WTC11 (cell line): ENCODE measurements around the gene UBE2J2. TPM values are rescaled to one million over a fixed set of nuclear protein-coding genes. Genes with fewer than 3 reads are reported as not detected.
A peak's percentile ranks its signal among the peaks of the same experiment; 100 is the strongest.

Experiments used
- ATAC-seq: fragments of 200-7000 bp; cut with Tn5 transposase; 2 replicates; pipeline ENCODE4 v1.10.0; 2021; ENCODE audit warnings: mild to moderate bottlenecking, moderate library complexity
- Bru-seq: library from RNA; stranded (reverse); fragments of 400-500 nt; gene quantifications from one replicate; lab custom pipeline; 2021; lab: Mats Ljungman, UMichigan
- CTCF ChIA-PET: fragments of 300-600 bp; sonication (Branson Sonifier 250); formaldehyde crosslinking; loops from one replicate; lab custom pipeline; 2021; ENCODE audit warnings: antibody characterized with exemption; lab: Charles Lee
- POLR2A ChIA-PET: fragments of 350-600 bp; sonication (Branson Sonifier 250); formaldehyde crosslinking; loops from one replicate; lab custom pipeline; 2021; ENCODE audit warnings: antibody characterized with exemption; lab: Charles Lee
- DNase-seq: peaks from one replicate; pipeline ENCODE4 v3.0.0; 2021; ENCODE audit warnings: low spot score
- H3K27ac Mint-ChIP-seq: 2 replicates; pipeline ENCODE4 v1.8.0; 2021; ENCODE audit warnings: mixed read lengths
- H3K27me3 Mint-ChIP-seq: 2 replicates; pipeline ENCODE4 v1.8.0; 2021; ENCODE audit warnings: low read depth, mild to moderate bottlenecking, moderate library complexity, mixed read lengths
- H3K36me3 Mint-ChIP-seq: 2 replicates; pipeline ENCODE4 v1.8.0; 2021; ENCODE audit warnings: mixed read lengths
- H3K4me1 Mint-ChIP-seq: 2 replicates; pipeline ENCODE4 v1.8.0; 2022; ENCODE audit warnings: mixed read lengths
- H3K4me3 Mint-ChIP-seq: 2 replicates; pipeline ENCODE4 v1.8.0; 2021; ENCODE audit warnings: mild to moderate bottlenecking, moderate library complexity, mixed read lengths
- H3K9me3 Mint-ChIP-seq: 2 replicates; pipeline ENCODE4 v1.8.0; 2021; ENCODE audit warnings: mixed read lengths
- ATF3 ChIP-seq: sonication (generic); formaldehyde crosslinking; conservative IDR thresholded peaks from 2 replicates; pipeline ENCODE4 v1.8.1; 2022; ENCODE audit warnings: mild to moderate bottlenecking, missing genetic modification reagents
- CBFB ChIP-seq: sonication (generic); formaldehyde crosslinking; IDR thresholded peaks from 2 replicates; pipeline ENCODE4 v1.8.1; 2022; ENCODE audit warnings: mild to moderate bottlenecking, low read depth, missing genetic modification reagents
- CREB1 ChIP-seq: sonication (generic); formaldehyde crosslinking; IDR thresholded peaks from 2 replicates; pipeline ENCODE4 v1.8.0; 2023; ENCODE audit warnings: mild to moderate bottlenecking, missing genetic modification reagents
- CREM ChIP-seq: sonication (generic); formaldehyde crosslinking; IDR thresholded peaks from 2 replicates; pipeline ENCODE4 v1.8.1; 2022; ENCODE audit warnings: mild to moderate bottlenecking, missing genetic modification reagents, moderate library complexity
- E2F4 ChIP-seq: sonication (generic); formaldehyde crosslinking; IDR thresholded peaks from 2 replicates; pipeline ENCODE4 v1.8.1; 2022; ENCODE audit warnings: low read depth, mild to moderate bottlenecking, moderate library complexity, missing genetic modification reagents, borderline replicate concordance
- EMX1 ChIP-seq: fragments of 250-450 bp; sonication (Bioruptor Pico); IDR thresholded peaks from 2 replicates; pipeline ENCODE4 v1.8.0; 2021; ENCODE audit warnings: mild to moderate bottlenecking
- FOXK1 ChIP-seq: sonication (generic); formaldehyde crosslinking; IDR thresholded peaks from 2 replicates; pipeline ENCODE4 v1.8.0; 2022; ENCODE audit warnings: mild to moderate bottlenecking, moderate library complexity, missing genetic modification reagents
- FOXP4 ChIP-seq: sonication (generic); formaldehyde crosslinking; IDR thresholded peaks from 2 replicates; pipeline ENCODE4 v1.8.0; 2022; ENCODE audit warnings: mild to moderate bottlenecking, missing genetic modification reagents
- GRHL2 ChIP-seq: fragments of 250-450 bp; sonication (Bioruptor Pico); IDR thresholded peaks from 2 replicates; pipeline ENCODE4 v1.8.0; 2022; ENCODE audit warnings: mild to moderate bottlenecking, moderate library complexity; ENCODE audit not compliant: insufficient replicate concordance, severe bottlenecking
- GTF2I ChIP-seq: fragments of 250-450 bp; sonication (Bioruptor Pico); conservative IDR thresholded peaks from 2 replicates; pipeline ENCODE4 v1.4.0; 2021; ENCODE audit warnings: mild to moderate bottlenecking
- HMGA2 ChIP-seq: fragments of 250-450 bp; sonication (Bioruptor Pico); IDR thresholded peaks from 2 replicates; pipeline ENCODE4 v1.4.0; 2021; ENCODE audit warnings: mild to moderate bottlenecking, moderate library complexity
- MLX ChIP-seq: sonication (generic); formaldehyde crosslinking; IDR thresholded peaks from 2 replicates; pipeline ENCODE4 v1.8.1; 2023; ENCODE audit warnings: mild to moderate bottlenecking, missing genetic modification reagents, moderate library complexity
- NR2C2 ChIP-seq: sonication (generic); formaldehyde crosslinking; IDR thresholded peaks from 2 replicates; pipeline ENCODE4 v1.8.0; 2022; ENCODE audit warnings: mild to moderate bottlenecking, missing genetic modification reagents
- PRRX2 ChIP-seq: fragments of 250-450 bp; sonication (Bioruptor Pico); IDR thresholded peaks from 2 replicates; pipeline ENCODE4 v1.8.0; 2021; ENCODE audit warnings: mild to moderate bottlenecking
- SOX15 ChIP-seq: fragments of 250-450 bp; sonication (Bioruptor Pico); IDR thresholded peaks from 2 replicates; pipeline ENCODE4 v1.9.0; 2021; ENCODE audit warnings: mild to moderate bottlenecking
- SP1 ChIP-seq: sonication (generic); formaldehyde crosslinking; conservative IDR thresholded peaks from 2 replicates; pipeline ENCODE4 v1.8.1; 2022; ENCODE audit warnings: missing genetic modification reagents
- TCF7 ChIP-seq: sonication (generic); formaldehyde crosslinking; IDR thresholded peaks from 2 replicates; pipeline ENCODE4 v1.8.0; 2022; ENCODE audit warnings: mild to moderate bottlenecking, low read depth, missing genetic modification reagents, moderate library complexity
- TEAD1 ChIP-seq: sonication (generic); formaldehyde crosslinking; IDR thresholded peaks from 2 replicates; pipeline ENCODE4 v1.8.0; 2022; ENCODE audit warnings: mild to moderate bottlenecking, missing genetic modification reagents
- TEAD4 ChIP-seq: sonication (generic); formaldehyde crosslinking; IDR thresholded peaks from 2 replicates; pipeline ENCODE4 v1.8.0; 2022; ENCODE audit warnings: mild to moderate bottlenecking, missing genetic modification reagents
- ZBTB21 ChIP-seq: sonication (generic); formaldehyde crosslinking; IDR thresholded peaks from 2 replicates; pipeline ENCODE4 v1.8.1; 2023; ENCODE audit warnings: mild to moderate bottlenecking, missing genetic modification reagents, borderline replicate concordance
- ZMAT4 ChIP-seq: fragments of 250-450 bp; sonication (Bioruptor Pico); IDR thresholded peaks from 2 replicates; pipeline ENCODE4 v1.9.0; 2021; ENCODE audit warnings: mild to moderate bottlenecking
- ZNF138 ChIP-seq: sonication (generic); formaldehyde crosslinking; conservative IDR thresholded peaks from 2 replicates; pipeline ENCODE4 v1.8.1; 2022; ENCODE audit warnings: mild to moderate bottlenecking, moderate library complexity, missing genetic modification reagents
- ZNF232 ChIP-seq: sonication (generic); formaldehyde crosslinking; IDR thresholded peaks from 2 replicates; pipeline ENCODE4 v1.8.0; 2022; ENCODE audit warnings: mild to moderate bottlenecking, missing genetic modification reagents
- ZNF263 ChIP-seq: sonication (generic); formaldehyde crosslinking; IDR thresholded peaks from 2 replicates; pipeline ENCODE4 v1.8.1; 2022; ENCODE audit warnings: low read depth, mild to moderate bottlenecking, moderate library complexity, missing genetic modification reagents
- ZNF281 ChIP-seq: sonication (generic); formaldehyde crosslinking; IDR thresholded peaks from 2 replicates; pipeline ENCODE4 v1.8.0; 2023; ENCODE audit warnings: mild to moderate bottlenecking, missing genetic modification reagents
- ZNF416 ChIP-seq: fragments of 250-450 bp; sonication (Bioruptor Pico); IDR thresholded peaks from 2 replicates; pipeline ENCODE4 v1.9.0; 2021; ENCODE audit warnings: mild to moderate bottlenecking, inconsistent platforms
- ZNF512 ChIP-seq: sonication (generic); formaldehyde crosslinking; IDR thresholded peaks from 2 replicates; pipeline ENCODE4 v1.8.1; 2022; ENCODE audit warnings: missing genetic modification reagents, borderline replicate concordance
- long read RNA-seq, 3 experiments: library from RNA in 1 of 3; library from capped mRNA in 1 of 3; library from polyadenylated mRNA in 1 of 3; unstranded in 2 of 3; stranded (forward) in 1 of 3; transcript quantifications; one replicate each; pipeline ENCODE4 v2.0.0, GENCODE V29; 2021
- total RNA-seq: library from RNA; stranded (reverse); gene quantifications from 3 replicates; pipeline ENCODE4 v1.2.3, GENCODE V29; 2021

The UBE2J2 gene
- total RNA-seq (62.6 to 72.2 TPM (median 65.6 TPM) in 3 replicates), Bru-seq, nascent RNA (percentile 68 among the genes with signal in this experiment)
- long read RNA-seq, experiment 1, transcript UBE2J2-201 (7 exons, 2,387 nt): minor isoform, 14 of 261 reads
- long read RNA-seq, experiment 1, transcript UBE2J2-204 (6 exons, 1,057 nt): minor isoform, 14 of 261 reads
- long read RNA-seq, experiment 1, transcript UBE2J2-203 (7 exons, 1,047 nt): minor isoform, 15 of 261 reads
- long read RNA-seq, experiment 1, transcript UBE2J2-202 (7 exons, 1,733 nt): major isoform, 149 of 261 reads
- long read RNA-seq, experiment 1, partial matches to known transcripts: 10 of 261 reads
- long read RNA-seq, experiment 1, other reads (novel, unspliced or antisense): 44 of 261 reads
- long read RNA-seq, experiment 2, transcript UBE2J2-202 (7 exons, 1,733 nt): major isoform, 38 of 85 reads
- long read RNA-seq, experiment 2, partial matches to known transcripts: 9 of 85 reads
- long read RNA-seq, experiment 2, other reads (novel, unspliced or antisense): 31 of 85 reads
- long read RNA-seq, experiment 3, partial matches to known transcripts: 2 of 2 reads
- long read RNA-seq, experiment 3, other reads (novel, unspliced or antisense): 0 of 2 reads

- H3K27ac Mint-ChIP-seq: peak within 1 kb of the TSS; percentile 63
- peaks cover 23% of the 10 kb centered on the region for H3K4me1 Mint-ChIP-seq
- peak; percentile 94 for ATAC-seq
- CTCF ChIA-PET: interaction anchor here (0.6 to 2.2 kb wide), 15 partner anchors 9 to 289 kb away, joined by 3 to 25 read pairs (median 4); no protein-coding TSS in a partner anchor
- H3K9me3 Mint-ChIP-seq: peaks cover 5% of the 10 kb centered on the region
- peak within 1 kb of the TSS; percentile 84 for H3K4me3 Mint-ChIP-seq
- POLR2A ChIA-PET: interaction anchor here (0.6 to 1.4 kb wide), 3 partner anchors 16 to 228 kb away, joined by 3 to 5 read pairs (median 3); no protein-coding TSS in a partner anchor
- peaks cover 5% of the 10 kb centered on the region for H3K36me3 Mint-ChIP-seq
- DNase-seq: peak; percentile 92
- H3K27me3 Mint-ChIP-seq: no peaks in the 10 kb centered on the region
- TF ChIP-seq SP1 (CRISPR knock-in tag) (peak; percentile 93), GTF2I (CRISPR knock-in tag) (no peak), NR2C2 (CRISPR knock-in tag) (peak; percentile 87), TEAD1 (CRISPR knock-in tag) (peak; percentile 75; the same call in 1 of the 2 replicates), ZNF416 (CRISPR knock-in tag) (no peak), GRHL2 (no peak), TEAD4 (CRISPR knock-in tag) (no peak), ZBTB21 (CRISPR knock-in tag) (no peak), FOXP4 (CRISPR knock-in tag) (peak; percentile 44; the same call in 1 of the 2 replicates), ATF3 (CRISPR knock-in tag) (no peak), FOXK1 (CRISPR knock-in tag) (peak; percentile 83), HMGA2 (CRISPR knock-in tag) (no peak), EMX1 (CRISPR knock-in tag) (no peak), ZNF263 (CRISPR knock-in tag) (no peak), CREM (CRISPR knock-in tag) (0 out of 2 replicates have a peak, but pooled peaks have one; percentile 32), TCF7 (no peak; the same call in 1 of the 2 replicates), SOX15 (no peak), ZNF281 (peak; percentile 85), CREB1 (CRISPR knock-in tag) (no peak), E2F4 (CRISPR knock-in tag) (no peak), ZMAT4 (CRISPR knock-in tag) (no peak), ZNF138 (CRISPR knock-in tag) (no peak), MLX (CRISPR knock-in tag) (no peak), CBFB (CRISPR knock-in tag) (0 out of 2 replicates have a peak, but pooled peaks have one; percentile 86), ZNF512 (CRISPR knock-in tag) (no peak), PRRX2 (no peak), ZNF232 (CRISPR knock-in tag) (no peak)
Measured at GRCh38 chr1:1273512-1274298, at the start of gene UBE2J2. UBE2J2 (minus strand) TSS chr1:1273854; CDS start chr1:1267992, 5,862 bp downstream.
